ENCODE measurements around the gene USP13.

USP13 gene

DNA sequence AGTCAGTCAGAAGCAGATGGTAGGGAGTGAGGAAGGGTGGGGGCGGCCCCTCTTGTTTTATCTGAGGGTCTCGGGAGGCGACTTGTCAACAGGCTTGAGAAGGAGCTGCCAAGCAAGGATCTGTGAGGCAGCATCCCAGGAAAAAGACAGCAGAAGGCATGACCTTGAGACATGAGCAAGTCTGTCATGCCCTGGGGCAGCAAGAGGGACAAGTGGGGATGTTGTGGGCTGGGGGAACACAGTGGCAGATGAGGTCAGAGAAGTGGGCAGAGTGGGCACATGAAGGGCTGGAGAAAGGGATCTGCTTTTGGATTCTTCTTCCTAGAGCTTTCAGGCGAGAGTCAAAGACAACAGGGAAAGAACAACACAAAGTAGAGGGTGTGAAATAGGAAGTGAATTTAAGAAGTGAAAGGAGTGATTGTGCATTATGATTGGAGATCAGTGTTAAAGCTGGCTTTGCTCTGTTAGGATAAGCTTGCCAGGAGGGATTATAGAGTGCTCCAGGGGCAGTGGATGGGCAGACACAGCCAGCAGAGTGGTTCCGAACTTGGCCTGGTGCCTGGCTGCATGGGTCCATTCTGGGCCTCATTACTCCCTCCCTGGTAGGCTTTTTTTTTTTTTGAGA lies 73.3 kb downstream of the USP13 start:
- DNase-seq: no peak
- TF ChIP-seq GATA1 (IDR thresholded peaks at IDR 0.05; ENCODE audit: low read depth, low read length) (no peak), POLR2A (IDR thresholded peaks at IDR 0.05; ENCODE audit: low read length) (no peak)

DNA sequence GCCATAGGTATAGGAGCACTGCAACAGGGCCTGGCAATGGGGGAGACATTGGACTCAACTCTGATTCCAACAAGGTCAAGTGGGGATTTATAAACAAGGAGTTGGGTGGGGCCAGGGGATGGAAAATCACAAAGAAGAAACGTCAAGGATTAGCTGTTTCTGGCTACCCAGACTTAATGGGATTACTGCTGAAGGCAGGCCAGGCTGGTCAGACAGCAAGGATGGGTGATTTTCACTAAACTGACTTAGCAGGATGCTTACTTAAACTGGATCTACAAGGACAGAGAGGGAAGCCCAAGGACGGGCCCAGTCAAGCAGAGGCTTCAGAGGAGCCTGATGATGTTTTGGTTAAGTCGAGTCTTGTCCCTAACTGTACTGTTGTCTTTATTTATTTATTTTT lies 76.2 kb downstream of the USP13 start:
- no peak for DNase-seq
- TF ChIP-seq POLR2A (IDR thresholded peaks at IDR 0.05; ENCODE audit: low read length): no peak
- no peak for TF ChIP-seq GATA1 (IDR thresholded peaks at IDR 0.05; ENCODE audit: low read depth, low read length)

DNA sequence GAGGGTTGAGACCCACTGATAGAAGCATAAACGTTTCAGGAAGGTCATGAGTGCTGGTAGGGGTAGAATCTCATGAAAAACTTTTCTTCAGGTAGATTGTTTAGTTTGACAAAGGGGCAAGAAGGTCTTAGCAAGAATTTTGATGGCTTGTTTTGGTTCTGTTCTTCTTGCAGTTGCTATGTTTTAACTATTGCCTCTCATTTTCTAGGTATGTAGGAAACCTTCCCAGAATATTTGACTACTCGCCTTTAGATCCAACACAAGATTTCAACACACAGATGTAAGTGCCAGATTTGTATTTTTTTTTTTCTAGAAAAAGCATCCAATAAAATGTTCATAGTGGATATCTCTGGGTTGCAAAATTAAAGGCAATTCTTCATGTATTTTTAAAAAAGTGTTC lies 77.1 kb downstream of the USP13 start:
- no peak for TF ChIP-seq POLR2A (IDR thresholded peaks at IDR 0.05; ENCODE audit: low read length)
- no peak for TF ChIP-seq GATA1 (IDR thresholded peaks at IDR 0.05; ENCODE audit: low read depth, low read length)
- DNase-seq: no peak

GRCh38 chr3:179730506-179730905 lies 77.7 kb downstream of the USP13 start:
- no peak for DNase-seq
- TF ChIP-seq GATA1 (IDR thresholded peaks at IDR 0.05; ENCODE audit: low read depth, low read length) (no peak), POLR2A (IDR thresholded peaks at IDR 0.05; ENCODE audit: low read length) (no peak)

- no peak for TF ChIP-seq POLR2A (IDR thresholded peaks at IDR 0.05; ENCODE audit: low read length)
- TF ChIP-seq GATA1 (IDR thresholded peaks at IDR 0.05; ENCODE audit: low read depth, low read length): no peak
- no peak for DNase-seq
These were observed 78.7 kb downstream of the USP13 start for GRCh38 chr3:179731544-179731943.

- no peak for TF ChIP-seq POLR2A (IDR thresholded peaks at IDR 0.05; ENCODE audit: low read length)
- TF ChIP-seq GATA1 (IDR thresholded peaks at IDR 0.05; ENCODE audit: low read depth, low read length): no peak
- DNase-seq: no peak
These were observed 80.0 kb downstream of the USP13 start for GRCh38 chr3:179732661-179733348.

GRCh38 chr3:179733797-179734196 lies 81.0 kb downstream of the USP13 start:
- TF ChIP-seq GATA1 (IDR thresholded peaks at IDR 0.05; ENCODE audit: low read depth, low read length) (no peak), POLR2A (IDR thresholded peaks at IDR 0.05; ENCODE audit: low read length) (no peak)
- DNase-seq: no peak

GRCh38 chr3:179734497-179735281 lies 81.8 kb downstream of the USP13 start:
- no peak for DNase-seq
- TF ChIP-seq GATA1 (IDR thresholded peaks at IDR 0.05; ENCODE audit: low read depth, low read length): no peak
- TF ChIP-seq POLR2A (IDR thresholded peaks at IDR 0.05; ENCODE audit: low read length): no peak

DNA sequence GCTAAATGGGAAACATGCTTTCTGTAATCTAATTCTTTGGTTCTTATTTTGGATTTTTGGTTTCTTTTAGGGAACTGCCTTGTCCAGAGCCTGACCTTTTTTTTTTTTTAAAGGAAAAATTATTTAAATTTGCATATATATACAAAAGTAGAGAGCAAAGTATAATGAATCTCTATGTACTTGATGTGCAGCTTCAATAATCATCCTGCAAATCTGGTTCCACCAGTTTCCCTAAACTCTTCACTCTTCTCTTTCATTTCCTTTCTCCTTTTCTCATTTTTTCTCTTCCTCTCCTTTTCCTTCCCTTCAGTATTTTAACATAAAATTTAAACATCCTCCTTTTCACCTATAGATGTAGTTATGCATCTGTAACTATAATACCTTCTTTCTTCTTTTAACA lies 82.5 kb downstream of the USP13 start:
- no peak for TF ChIP-seq GATA1 (IDR thresholded peaks at IDR 0.05; ENCODE audit: low read depth, low read length)
- TF ChIP-seq POLR2A (IDR thresholded peaks at IDR 0.05; ENCODE audit: low read length): no peak
- no peak for DNase-seq

GRCh38 chr3:179738998-179739397 lies 86.2 kb downstream of the USP13 start:
- DNase-seq: no peak

DNA sequence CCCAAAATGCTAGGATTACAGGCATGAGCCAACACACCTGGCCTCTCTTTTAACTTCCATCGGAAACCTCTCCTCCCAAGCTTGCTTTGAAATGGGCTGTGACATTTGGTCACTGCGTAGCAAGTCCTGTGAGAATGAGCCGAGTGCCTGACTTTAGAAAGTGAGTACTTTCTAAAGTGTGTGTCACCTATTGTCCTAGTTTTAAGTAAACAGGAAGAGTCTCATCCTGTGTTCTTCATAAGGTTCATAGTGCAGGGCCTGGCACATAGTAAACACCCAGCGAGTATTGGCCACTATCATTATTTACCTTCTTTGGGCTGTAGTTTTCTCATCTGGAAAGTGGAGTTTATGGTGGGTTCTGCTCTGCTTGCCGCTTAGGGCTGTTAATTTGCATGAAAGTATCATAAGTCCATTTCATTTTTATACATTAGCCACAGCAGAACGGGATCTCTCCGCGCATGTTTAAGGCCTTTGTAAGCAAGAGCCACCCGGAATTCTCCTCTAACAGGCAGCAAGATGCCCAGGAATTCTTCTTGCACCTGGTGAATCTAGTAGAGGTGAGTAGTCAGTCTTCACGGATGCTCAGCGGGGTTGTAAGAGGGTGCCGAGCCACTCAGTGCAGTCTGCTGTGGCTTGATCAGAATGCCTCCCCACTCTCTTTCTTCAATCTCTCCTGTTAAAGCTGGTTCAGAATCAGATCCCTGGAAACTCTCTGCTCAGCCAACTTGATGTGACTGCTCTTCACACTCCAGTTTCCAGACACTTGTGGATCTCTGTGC lies 87.2 kb downstream of the USP13 start:
- TF ChIP-seq POLR2A (IDR thresholded peaks at IDR 0.05; ENCODE audit: low read length): no peak
- no peak for TF ChIP-seq GATA1 (IDR thresholded peaks at IDR 0.05; ENCODE audit: low read depth, low read length)
- no peak for DNase-seq

More at GRCh38 chr3:179738998-179739397, 86.2 kb downstream of the USP13 start:
- TF ChIP-seq POLR2A (IDR thresholded peaks at IDR 0.05; ENCODE audit: low read length) (no peak), GATA1 (IDR thresholded peaks at IDR 0.05; ENCODE audit: low read depth, low read length) (no peak)

GRCh38 chr3:179743913-179744312 lies 91.1 kb downstream of the USP13 start:
- DNase-seq: no peak
- TF ChIP-seq GATA1 (IDR thresholded peaks at IDR 0.05; ENCODE audit: low read depth, low read length) (no peak), POLR2A (IDR thresholded peaks at IDR 0.05; ENCODE audit: low read length) (no peak)

DNA sequence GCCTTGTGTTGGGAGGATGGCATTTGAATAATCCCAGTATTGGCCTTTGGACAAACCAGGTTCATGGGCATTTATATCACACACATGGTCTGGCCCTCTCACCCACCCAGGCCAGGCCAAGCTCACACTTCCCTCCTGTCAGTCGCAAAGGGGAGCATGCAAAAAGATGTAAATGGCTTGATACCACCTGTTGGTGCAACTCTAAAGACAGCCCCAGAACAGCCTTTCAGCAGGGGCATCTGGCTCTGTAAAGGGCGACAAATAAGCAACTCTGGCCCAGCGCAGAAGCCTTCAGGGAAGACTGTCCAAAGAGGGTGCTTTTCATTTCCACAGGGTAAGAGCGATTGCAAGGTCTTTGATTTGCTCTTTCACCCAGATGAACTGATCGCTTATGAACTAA lies 91.8 kb downstream of the USP13 start:
- DNase-seq: no peak
- TF ChIP-seq GATA1 (IDR thresholded peaks at IDR 0.05; ENCODE audit: low read depth, low read length) (no peak), POLR2A (IDR thresholded peaks at IDR 0.05; ENCODE audit: low read length) (no peak)

DNA sequence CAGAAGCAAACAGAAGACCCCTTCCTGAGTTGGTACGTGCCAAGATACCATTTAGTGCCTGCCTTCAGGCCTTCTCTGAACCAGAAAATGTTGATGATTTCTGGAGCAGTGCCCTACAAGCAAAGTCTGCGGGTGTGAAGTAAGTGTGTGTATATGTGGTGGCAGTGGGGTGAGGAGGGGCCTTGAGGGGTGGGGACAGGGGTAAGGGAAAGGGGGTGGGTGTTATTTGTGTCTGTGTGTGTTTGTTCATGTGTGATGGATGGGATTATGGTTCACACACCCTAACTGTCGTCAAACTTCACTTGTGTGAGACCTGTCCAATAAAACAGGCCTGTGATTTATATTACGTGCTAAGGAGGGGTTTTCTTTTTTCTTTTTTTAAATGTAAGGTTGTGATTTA lies 92.2 kb downstream of the USP13 start:
- TF ChIP-seq POLR2A (IDR thresholded peaks at IDR 0.05; ENCODE audit: low read length) (no peak), GATA1 (IDR thresholded peaks at IDR 0.05; ENCODE audit: low read depth, low read length) (no peak)
- no peak for DNase-seq

Data from erythroblast (primary cell).